Stimulated activated CD8-positive, alpha-beta memory T cell treated with anti-CD3 and anti-CD28 coated beads, Interleukin-12 subunit alpha, Interleukin-12 subunit beta, amount 100 ng/mL, for 24 hours (primary cell): ENCODE measurements around the gene SORCS2.

Experiments
- DNase-seq: peaks from one replicate; pipeline ENCODE4 v3.0.0-alpha.2; 2020; ENCODE audit errors: extremely low read depth

Gene SORCS2

GRCh38 chr4:7650606-7651385, 458.5 kb downstream of the SORCS2 start:
- no peak for DNase-seq

DNA sequence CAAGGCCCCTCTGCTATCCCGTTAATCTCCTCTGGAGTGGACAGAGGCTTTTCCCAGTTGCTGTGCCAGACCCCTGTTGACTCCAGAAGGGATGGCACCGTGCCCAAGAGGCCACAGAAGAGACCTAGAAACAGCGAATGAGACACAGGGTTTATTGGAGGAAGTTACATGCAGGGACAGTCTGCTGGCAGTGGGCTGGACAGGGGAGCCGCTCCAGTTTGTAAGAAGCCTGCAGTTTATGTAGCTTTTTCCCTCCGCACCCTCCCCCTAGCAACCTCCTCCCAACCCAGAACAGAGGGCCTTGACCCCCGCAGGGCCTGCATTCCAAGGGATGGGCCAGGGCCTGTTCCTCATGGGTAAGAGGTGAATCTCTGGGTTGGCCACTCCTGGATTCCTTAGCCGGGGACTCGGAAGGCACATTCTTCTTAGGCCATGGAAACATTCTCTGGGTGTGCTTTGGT, 459.2 kb downstream of the SORCS2 start:
- no peak for DNase-seq

- DNase-seq, result no peak
Measured at GRCh38 chr4:7652006-7652405, 459.7 kb downstream of the SORCS2 start.

GRCh38 chr4:7652451-7652881, 460.1 kb downstream of the SORCS2 start:
- no peak for DNase-seq

DNA sequence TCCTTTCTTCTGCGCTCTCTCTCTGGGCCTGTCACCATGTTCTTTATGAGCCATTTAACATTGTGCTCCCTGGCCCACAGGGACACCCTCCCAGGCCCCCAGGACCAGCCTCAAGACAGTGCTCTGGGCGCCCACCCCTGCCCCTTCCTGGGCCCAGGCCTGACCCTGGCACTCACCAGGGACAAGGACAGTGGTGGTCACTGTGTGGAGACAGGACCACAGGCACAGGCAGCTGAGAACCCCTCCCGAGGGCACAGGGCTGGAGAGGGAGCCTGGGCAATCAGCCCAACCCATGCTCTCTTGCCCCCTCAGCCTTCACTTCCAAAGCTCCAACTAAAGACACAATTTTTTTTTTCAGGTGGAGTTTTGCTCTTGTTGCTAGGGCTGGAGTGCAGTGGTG, 460.6 kb downstream of the SORCS2 start:
- DNase-seq, result no peak

DNA sequence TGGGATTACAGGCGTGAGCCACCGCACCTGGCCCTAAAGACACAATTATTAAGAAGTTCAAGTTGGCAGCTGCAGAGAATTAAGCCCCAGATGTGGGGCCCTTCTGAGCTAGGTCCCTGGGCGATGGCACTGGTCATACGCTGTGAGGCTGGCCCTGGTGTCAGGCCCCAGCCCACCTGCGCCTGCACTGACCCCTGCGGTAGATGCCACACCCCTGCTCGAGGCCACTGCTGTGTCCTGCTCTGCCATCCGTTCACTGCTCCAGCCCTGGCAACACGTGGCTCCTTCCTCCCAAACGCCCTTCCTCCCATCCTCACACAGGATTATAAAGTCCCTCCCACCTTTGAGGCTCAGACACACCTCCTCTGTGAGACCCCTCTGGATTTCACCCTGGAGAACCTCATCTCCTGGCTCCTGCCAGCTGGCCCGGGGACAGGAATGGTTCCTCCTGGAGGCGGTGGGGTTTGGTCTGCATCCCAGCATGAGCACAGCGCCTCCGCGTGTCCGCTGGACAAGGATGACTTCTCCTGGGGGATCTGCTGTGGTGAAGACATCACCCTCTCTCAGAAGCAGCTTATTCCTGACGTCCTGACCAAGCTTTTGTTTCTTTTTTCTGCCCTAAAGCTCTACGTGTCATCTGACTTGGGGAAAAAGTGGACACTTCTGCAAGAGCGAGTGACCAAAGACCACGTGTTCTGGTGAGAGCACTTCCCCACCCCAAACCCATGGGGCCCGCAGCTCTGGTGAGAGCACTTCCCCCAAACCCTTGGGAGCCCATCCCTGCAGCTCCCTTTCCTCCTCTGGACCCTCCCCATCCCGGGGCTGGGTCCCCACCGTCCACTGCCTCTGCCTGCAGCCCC, 461.4 kb downstream of the SORCS2 start:
- DNase-seq, result no peak

DNA sequence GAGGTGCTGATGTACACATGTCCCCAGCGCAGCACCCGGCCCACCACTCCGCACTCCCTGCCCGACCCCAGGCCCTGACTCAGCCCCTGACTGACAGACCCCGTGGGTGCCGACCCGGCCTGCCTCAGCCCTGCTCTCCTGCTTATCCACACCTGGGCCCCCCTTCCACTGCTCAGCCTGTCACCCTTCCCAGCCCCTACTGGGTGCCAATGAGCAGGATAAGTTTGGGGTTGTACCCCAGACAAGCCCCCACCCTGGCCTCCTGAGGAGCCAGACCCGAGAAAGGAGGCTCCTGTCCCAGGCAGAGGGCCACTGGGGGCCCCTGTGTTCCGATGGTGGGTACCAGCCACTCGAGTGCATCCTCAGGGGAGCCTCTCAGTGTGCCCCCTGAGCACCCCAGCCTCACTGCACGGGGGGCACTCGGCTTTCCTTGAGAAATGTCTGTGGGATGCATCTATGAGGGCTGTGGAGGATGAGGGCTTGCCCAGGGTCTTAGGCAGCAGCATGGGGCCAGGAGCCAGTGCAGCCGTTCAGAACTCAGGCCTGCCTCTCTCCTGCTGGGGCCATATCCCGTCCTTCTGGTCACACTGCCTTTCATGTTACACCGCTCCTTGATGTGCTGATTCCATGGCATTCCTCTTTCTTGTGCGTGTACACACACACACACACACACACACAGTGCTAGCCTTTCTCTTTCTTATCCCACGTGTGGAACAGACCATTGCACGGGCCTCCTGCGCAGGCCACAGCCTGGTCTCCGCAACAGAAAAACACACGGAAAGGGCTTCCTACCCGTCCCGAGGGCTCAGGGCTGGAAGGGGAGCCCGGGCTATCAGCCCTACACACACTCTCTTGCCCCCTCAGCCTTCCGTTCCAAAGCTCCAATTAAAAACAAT, 462.5 kb downstream of the SORCS2 start:
- DNase-seq, result no peak

DNA sequence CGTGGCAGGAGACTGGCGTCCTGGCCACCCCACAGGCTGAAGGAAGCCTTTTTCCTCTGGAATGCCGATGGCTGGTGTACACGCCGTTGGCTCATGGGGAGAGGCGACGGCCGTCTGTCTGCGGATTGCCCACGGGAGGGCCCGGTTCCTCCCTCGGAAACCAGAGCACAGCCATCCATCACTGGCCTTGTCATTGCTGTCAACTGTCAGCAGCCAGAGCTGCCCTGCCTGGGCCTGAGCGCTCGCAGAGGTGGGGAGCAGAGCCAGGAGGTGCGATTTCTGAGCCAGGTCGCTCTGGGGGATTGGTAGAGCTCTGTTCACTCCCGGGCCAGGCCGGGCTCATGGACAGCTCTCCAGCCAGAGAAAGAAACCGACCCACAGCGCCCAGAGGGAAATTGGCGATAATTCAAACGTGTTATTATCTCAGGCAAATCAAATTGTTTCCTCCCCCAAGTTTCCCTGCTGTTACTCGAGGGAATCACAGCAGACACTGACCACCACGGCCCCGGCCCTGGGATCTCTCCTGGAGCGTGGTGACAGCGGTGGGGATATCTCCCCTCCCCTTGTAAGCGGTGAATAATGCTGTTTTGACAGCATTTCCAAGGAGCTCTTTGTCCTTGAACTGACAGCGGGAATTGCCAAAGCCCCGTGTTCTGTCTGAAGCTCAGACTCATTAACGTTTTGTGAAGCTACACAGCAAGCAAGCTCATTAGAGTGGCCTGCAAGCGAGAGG, 463.3 kb downstream of the SORCS2 start:
- no peak for DNase-seq

- no peak for DNase-seq
Measured at GRCh38 chr4:7656244-7656800, 464.0 kb downstream of the SORCS2 start.

DNA sequence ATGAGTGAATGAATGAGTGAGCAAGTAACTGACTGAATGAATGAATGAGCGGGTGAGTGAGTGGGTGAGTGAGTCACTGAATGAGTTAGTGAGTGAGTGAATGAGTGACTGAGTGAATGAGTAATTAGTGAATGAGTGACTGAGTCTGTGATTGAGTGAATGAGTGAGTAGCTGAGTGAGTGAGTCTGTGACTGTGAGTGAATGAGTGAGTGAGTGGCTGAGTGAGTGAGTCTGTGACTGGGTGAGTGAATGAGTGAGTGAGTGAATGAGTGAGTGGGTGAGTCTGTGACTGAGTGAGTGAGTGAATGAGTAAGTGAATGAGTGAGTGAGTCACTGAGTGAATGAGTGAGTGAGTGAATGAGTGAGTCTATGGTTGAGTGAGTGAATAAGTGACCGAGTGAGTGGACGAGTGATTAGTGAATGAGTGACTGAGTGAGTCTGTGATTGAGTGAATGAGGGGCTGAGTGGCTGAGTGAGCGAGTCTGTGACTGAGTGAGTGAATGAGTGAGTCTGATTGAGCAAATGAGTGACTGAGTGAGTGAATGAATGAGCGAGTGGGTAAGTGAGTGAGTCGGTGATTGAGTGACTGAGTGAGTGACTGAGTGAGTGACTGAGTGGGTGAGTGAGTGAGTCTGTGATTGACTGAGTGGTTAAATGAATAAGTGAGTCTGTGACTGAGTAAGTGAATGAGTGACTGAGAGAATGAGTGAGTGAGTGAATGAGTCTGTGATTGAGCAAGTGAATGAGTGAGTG, 465.4 kb downstream of the SORCS2 start:
- DNase-seq, result no peak

GRCh38 chr4:7658341-7659204, 466.2 kb downstream of the SORCS2 start:
- DNase-seq, result no peak

GRCh38 chr4:7659429-7660175, 467.3 kb downstream of the SORCS2 start:
- DNase-seq, result no peak

DNA sequence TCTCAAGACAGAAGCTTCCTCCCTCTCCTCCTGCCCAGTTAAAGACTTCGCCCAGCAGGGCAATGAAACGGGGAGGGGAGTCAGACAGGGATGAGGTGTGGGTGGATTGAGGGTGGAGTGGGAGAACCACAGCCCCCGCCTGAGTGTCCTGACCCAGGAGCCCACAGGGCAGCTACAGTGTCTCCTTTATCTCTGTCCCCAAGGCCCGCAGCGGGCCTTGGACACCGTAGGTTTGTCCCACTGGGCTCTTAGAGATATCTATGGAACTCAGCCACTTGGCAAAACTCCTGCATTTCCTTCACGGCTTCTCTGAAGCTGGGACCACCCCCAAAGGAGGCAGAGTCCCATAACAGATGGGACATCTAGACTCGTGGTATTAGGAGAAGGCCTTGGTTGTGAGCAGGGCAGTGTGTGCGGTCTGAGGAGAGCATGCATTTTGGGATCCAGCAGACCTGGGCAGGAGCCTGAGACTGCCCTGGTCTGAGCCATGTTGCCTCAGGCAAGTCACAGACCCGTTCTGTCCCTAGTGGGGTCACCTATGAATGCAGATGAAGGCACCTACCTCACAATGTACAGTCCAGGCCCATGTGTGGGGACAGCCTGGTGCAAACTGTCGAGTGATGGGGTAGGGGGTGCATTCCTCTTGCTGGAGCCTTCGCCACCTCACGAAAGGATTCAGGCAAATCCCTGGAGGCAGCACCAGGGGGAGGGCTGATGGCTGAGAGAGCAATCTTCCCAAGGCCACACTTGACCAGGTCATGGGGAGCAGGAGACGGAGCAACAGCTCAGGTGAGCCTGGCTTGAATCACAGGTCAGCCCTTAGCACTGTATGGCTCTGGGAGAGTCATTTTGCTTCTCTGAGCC, 468.1 kb downstream of the SORCS2 start:
- no peak for DNase-seq

- no peak for DNase-seq
Measured at GRCh38 chr4:7661066-7661748, 468.9 kb downstream of the SORCS2 start.

- DNase-seq, result no peak
Measured at GRCh38 chr4:7661846-7662506, 469.6 kb downstream of the SORCS2 start.

DNA sequence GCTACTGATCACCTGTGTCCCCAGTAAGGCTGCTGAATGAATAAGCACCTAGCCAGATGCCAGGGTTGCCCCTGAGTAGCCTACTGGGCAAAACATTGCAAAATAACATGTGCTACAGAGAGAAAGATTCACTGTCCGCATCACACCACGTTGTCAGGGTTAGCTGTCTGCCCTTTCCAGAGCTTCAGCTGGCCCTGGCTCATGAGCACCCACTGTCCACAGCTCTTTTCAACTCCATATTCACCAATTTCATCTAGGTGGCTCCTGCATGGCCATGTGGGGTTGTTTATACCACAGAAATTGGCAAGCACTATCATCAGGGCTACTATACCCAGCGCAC, 470.1 kb downstream of the SORCS2 start:
- DNase-seq, result no peak
